Neural cell (in vitro differentiated cells): ENCODE results near the gene CNTNAP1. TPM values are rescaled to one million over a fixed set of nuclear protein-coding genes. Genes with fewer than 3 reads are reported as not detected.
A peak's percentile ranks its signal among the peaks of the same experiment; 100 is the strongest.

Experiments used
- H2AFZ ChIP-seq: fragments of 200-600, 300-800 bp; sonication (generic), shearing (Covaris generic); 2 replicates; pipeline ENCODE4 v1.6.0; 2014; ENCODE audit warnings: low read depth, mild to moderate bottlenecking, antibody characterized with exemption, low read length, moderate library complexity
- H3F3A ChIP-seq: fragments of 200-600 bp; shearing (Covaris generic); 2 replicates; pipeline ENCODE4 v1.6.1; 2016; ENCODE audit warnings: mild to moderate bottlenecking, moderate library complexity, mixed read lengths, antibody characterized with exemption, low read length; ENCODE audit not compliant: insufficient read depth, poor library complexity, severe bottlenecking
- H3K27ac ChIP-seq: fragments of 200-600, 300-800 bp; sonication (generic), shearing (Covaris generic); 2 replicates; pipeline ENCODE4 v1.5.1; 2014; ENCODE audit warnings: mild to moderate bottlenecking, low read length, moderate library complexity
- H3K27me3 ChIP-seq: fragments of 300-800, 200-600 bp; sonication (generic), shearing (Covaris generic); 2 replicates; pipeline ENCODE4 v1.6.0; 2014; ENCODE audit warnings: mild to moderate bottlenecking, low read depth, low read length, moderate library complexity; ENCODE audit not compliant: insufficient read depth
- H3K36me3 ChIP-seq: fragments of 300-800, 200-600 bp; sonication (generic), shearing (Covaris generic); 2 replicates; pipeline ENCODE4 v1.5.1; 2014; ENCODE audit warnings: mild to moderate bottlenecking, antibody characterized with exemption, low read length, moderate library complexity; ENCODE audit not compliant: insufficient read depth
- H3K4me2 ChIP-seq: fragments of 300-800, 200-600 bp; sonication (generic), shearing (Covaris generic); 2 replicates; pipeline ENCODE4 v1.6.0; 2014; ENCODE audit warnings: mild to moderate bottlenecking, low read length
- H3K4me3 ChIP-seq: fragments of 300-800, 200-600 bp; sonication (generic), shearing (Covaris generic); 2 replicates; pipeline ENCODE4 v1.5.1; 2014; ENCODE audit warnings: mild to moderate bottlenecking, low read length, moderate library complexity
- H3K79me2 ChIP-seq: fragments of 200-600 bp; shearing (Covaris generic); replicated peaks from 2 replicates; pipeline ENCODE4 v1.6.0; 2014; ENCODE audit warnings: mild to moderate bottlenecking, low read length, moderate library complexity; ENCODE audit not compliant: insufficient read depth
- H3K9ac ChIP-seq: fragments of 300-800, 200-600 bp; sonication (generic), shearing (Covaris generic); 2 replicates; pipeline ENCODE4 v1.6.1; 2016; ENCODE audit warnings: mild to moderate bottlenecking, low read length, mixed read lengths
- H3K9me2 ChIP-seq: fragments of 200-600 bp; shearing (Covaris generic); 2 replicates; pipeline ENCODE4 v1.6.1; 2016; ENCODE audit warnings: mild to moderate bottlenecking, low read length, mixed read lengths; ENCODE audit not compliant: insufficient read depth
- H3K9me3 ChIP-seq: fragments of 200-600, 300-800 bp; sonication (generic), shearing (Covaris generic); 2 replicates; pipeline ENCODE4 v1.6.1; 2016; ENCODE audit warnings: mild to moderate bottlenecking, mixed run types, low read length, moderate library complexity, mixed read lengths
- H4K20me1 ChIP-seq: fragments of 200-600 bp; shearing (Covaris generic); 2 replicates; pipeline ENCODE4 v1.6.1; 2016; ENCODE audit warnings: mild to moderate bottlenecking, mixed run types; ENCODE audit not compliant: insufficient read depth
- CTCF ChIP-seq: fragments of 450-650 bp; IDR thresholded peaks from 2 replicates; pipeline ENCODE4 v1.5.1; 2014; ENCODE audit warnings: antibody characterized with exemption, mild to moderate bottlenecking, moderate library complexity; ENCODE audit not compliant: poor library complexity, severe bottlenecking
- EP300 ChIP-seq: fragments of 450-650 bp; conservative IDR thresholded peaks from 2 replicates; pipeline ENCODE4 v1.6.1; 2014; ENCODE audit warnings: antibody characterized with exemption, mild to moderate bottlenecking, moderate library complexity; ENCODE audit not compliant: poor library complexity, severe bottlenecking
- EZH2 ChIP-seq: fragments of 200-600, 300-800 bp; shearing (Covaris generic), sonication (generic); IDR thresholded peaks from 2 replicates; pipeline ENCODE4 v1.6.1; 2014; ENCODE audit warnings: antibody characterized with exemption, low read length, borderline replicate concordance, mild to moderate bottlenecking; ENCODE audit not compliant: insufficient read depth, poor library complexity, severe bottlenecking
- POLR2AphosphoS5 ChIP-seq: IDR thresholded peaks from 2 replicates; pipeline ENCODE4 v1.6.1; 2012
- RAD21 ChIP-seq: fragments of 450-650 bp; conservative IDR thresholded peaks from 2 replicates; pipeline ENCODE4 v1.6.1; 2014; ENCODE audit warnings: antibody characterized with exemption, mild to moderate bottlenecking, moderate library complexity
- SMC3 ChIP-seq: fragments of 450-650 bp; conservative IDR thresholded peaks from 2 replicates; pipeline ENCODE4 v1.6.1; 2014; ENCODE audit warnings: antibody characterized with exemption, mild to moderate bottlenecking, moderate library complexity; ENCODE audit not compliant: poor library complexity
- TAF1 ChIP-seq: IDR thresholded peaks from 2 replicates; pipeline ENCODE4 v1.6.1; 2012; ENCODE audit warnings: low read depth
- polyA plus RNA-seq: library from polyadenylated mRNA; depleted of rRNA; stranded (reverse); fragments of >200 nt; gene quantifications from 2 replicates; pipeline ENCODE4 v1.2.3, GENCODE V29; 2014

The CNTNAP1 gene
- polyA plus RNA-seq, 1 donor from 2014 or later, result 21.9 TPM

DNA sequence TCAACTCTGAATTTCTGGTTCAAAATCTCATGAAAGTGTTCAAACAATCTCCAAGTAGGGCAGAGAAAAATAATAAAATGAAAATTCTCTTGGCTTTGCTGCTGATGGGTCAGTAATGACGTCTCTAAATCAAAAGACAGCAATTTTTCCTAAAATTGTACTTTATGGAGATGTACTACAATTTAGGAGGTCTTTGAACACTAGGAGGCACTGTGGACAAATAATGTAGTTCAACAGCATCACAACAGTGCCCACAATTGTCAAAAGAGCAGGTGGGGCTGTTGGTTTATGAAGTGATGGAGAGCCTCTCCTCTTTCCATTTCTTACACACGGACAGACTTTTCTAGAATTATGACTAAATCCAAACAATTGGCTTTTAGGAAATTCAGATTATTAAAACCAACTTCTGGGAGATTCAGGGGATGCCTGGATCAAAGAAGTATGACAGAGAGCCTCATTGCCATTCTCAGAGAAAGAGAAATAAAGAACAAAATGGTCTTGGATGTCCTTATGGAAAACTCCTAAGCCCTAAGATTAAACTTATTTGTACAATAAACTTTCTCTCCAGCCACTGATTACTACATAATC is 38.8 kb downstream of the CNTNAP1 start:
- Histone ChIP-seq H3K27me3 (no peaks in the 10 kb centered on the region), H3K4me3 (no peak overlapping the region), H2AFZ (no peak overlapping the region), H3K9me3 (no peaks in the 10 kb centered on the region), H3K9ac (no peak overlapping the region), H3K36me3 (peaks cover 5% of the 10 kb centered on the region), H3K4me2 (no peak overlapping the region), H3K9me2 (no peaks in the 10 kb centered on the region), H4K20me1 (no peaks in the 10 kb centered on the region), H3K79me2 (no peaks in the 10 kb centered on the region), H3K27ac (no peak overlapping the region), H3F3A (no peaks in the 10 kb centered on the region)
- TF ChIP-seq SMC3, result peak; percentile 75
- TF ChIP-seq RAD21, result peak; percentile 71
- TF ChIP-seq CTCF, result peak; percentile 75
- no peak for TF ChIP-seq TAF1

DNA sequence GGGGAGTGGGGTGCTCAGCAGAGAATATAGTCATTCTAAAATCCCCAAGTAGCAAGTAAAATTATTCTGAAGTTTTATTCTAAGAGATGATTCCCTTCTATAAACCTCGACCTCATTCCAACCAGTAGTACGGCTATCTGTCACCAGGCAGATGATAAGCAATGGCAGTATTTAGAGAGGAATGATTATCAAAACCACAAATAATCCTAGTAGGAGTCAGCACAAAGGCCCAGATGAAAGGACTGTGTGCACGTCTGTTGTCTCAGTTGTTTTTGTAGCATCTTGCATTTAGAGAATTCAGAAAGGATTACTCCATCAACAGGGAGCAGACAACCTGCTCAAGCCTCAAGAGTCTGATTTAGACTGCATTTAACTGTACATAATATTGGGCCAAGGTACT is 41.3 kb downstream of the CNTNAP1 start:
- Histone ChIP-seq H4K20me1 (no peaks in the 10 kb centered on the region), H3K36me3 (peaks cover 5% of the 10 kb centered on the region), H3K79me2 (no peaks in the 10 kb centered on the region), H3F3A (no peaks in the 10 kb centered on the region), H3K4me2 (no peak overlapping the region), H3K27me3 (no peaks in the 10 kb centered on the region), H2AFZ (no peak overlapping the region), H3K9me2 (no peaks in the 10 kb centered on the region), H3K4me3 (no peak overlapping the region), H3K9me3 (no peaks in the 10 kb centered on the region), H3K9ac (no peak overlapping the region), H3K27ac (no peak overlapping the region)
- TF ChIP-seq TAF1, result no peak

DNA sequence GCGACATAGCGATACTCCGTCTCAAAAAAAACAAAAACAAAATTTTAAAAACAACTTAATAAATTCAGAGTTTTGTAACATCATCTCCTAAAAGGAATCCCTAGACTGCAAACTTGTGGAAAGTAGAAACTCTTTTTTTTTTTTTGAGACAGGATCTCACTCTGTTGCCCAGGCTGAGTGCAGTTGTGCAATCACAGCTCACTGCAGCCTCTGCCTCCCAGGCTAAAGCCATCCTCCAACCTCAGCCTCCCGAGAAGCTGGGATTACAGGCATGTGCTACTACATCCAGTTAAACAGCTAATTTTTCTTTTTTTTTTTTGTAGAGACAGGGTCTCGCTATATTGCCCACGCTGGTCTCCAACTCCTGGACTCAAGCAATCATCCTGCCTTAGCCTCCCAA is 42.8 kb downstream of the CNTNAP1 start:
- H3F3A ChIP-seq, result no peaks in the 10 kb centered on the region
- no peak overlapping the region for H3K4me3 ChIP-seq
- H3K27me3 ChIP-seq, result no peaks in the 10 kb centered on the region
- H3K36me3 ChIP-seq, result peaks cover 2% of the 10 kb centered on the region
- no peaks in the 10 kb centered on the region for H3K9me2 ChIP-seq
- H3K9me3 ChIP-seq, result no peaks in the 10 kb centered on the region
- no peak for TF ChIP-seq RAD21
- TF ChIP-seq POLR2AphosphoS5, result no peak
- TF ChIP-seq CTCF, result no peak
- no peak for TF ChIP-seq EP300
- TF ChIP-seq TAF1, result no peak
- no peak for TF ChIP-seq EZH2
- no peak overlapping the region for H3K4me2 ChIP-seq
- no peak overlapping the region for H3K27ac ChIP-seq
- no peak overlapping the region for H3K9ac ChIP-seq
- H2AFZ ChIP-seq, result no peak overlapping the region
- no peaks in the 10 kb centered on the region for H4K20me1 ChIP-seq
- no peaks in the 10 kb centered on the region for H3K79me2 ChIP-seq
